GM21526 (cell line): ENCODE results near the gene GPC5.

Experiments used
- ATAC-seq: cut with Tn5 transposase; IDR thresholded peaks from one replicate; pipeline ENCODE4 v1.9.1; 2021; ENCODE audit warnings: moderate library complexity; ENCODE audit not compliant: unreplicated experiment, low FRiP score

GPC5 gene

DNA sequence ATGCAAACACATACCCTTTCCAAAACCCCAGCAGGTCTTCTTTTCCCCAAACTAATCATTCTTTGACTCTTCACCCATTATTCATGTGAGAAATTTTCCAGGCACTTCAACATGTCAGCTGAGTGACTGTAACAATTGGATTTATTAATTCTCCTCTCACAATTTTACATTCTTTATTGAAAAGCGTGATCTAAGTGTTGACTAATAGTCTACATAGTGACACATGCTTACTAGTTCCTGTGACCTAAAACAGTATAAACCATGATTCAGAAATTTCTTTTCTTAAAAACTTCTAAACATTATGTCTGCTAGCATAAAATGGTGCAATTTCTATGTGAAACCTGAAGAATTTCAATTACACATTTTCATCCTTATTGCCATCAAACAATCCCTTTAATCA, 532.3 kb downstream of the GPC5 start:
- ATAC-seq = no peak

DNA sequence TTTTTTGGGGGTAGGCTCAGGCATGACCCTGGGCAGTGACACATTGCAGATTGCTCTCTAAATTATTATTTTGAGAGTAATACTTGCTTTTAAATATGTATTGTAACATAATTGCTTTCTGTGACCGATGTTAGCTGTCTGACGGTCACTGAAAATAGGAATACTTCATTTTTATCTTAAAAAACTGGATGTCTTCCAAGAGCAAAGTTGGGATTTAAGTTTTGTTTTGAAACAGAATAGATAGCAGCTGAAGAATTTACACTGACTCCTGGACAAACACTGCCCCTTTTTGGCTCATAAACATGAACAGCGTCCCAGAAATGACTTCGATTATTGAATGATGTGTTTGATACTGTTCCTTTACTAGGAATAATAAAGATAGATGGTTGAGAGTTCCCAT, 535.9 kb downstream of the GPC5 start:
- no peak for ATAC-seq

DNA sequence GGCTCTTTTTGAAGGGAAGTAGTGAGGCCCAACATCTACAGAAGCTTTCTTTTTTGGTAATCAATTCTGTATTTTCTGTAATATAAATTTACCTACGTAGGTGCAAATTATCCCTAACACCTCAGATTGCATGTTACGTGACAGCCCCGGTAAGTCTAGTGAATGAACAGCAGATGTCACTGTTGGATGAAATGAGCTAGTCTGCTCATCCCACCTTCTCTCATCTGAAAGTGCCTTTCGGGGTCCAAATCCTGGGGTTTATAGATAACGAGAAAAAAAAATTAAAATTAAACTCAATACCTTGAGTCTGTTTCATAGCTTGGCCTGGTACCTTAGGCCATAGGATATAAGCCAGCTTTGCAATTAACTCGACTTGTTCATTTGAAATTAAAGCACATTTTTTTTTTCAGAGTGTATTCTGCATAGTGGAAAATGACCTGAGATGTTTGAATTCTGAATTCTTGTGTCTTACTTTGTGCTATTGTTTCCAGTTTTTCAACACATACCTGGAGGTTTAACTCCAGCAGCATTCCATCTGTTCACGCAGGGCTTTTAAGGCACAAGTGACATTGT, 548.2 kb downstream of the GPC5 start:
- ATAC-seq = no peak

DNA sequence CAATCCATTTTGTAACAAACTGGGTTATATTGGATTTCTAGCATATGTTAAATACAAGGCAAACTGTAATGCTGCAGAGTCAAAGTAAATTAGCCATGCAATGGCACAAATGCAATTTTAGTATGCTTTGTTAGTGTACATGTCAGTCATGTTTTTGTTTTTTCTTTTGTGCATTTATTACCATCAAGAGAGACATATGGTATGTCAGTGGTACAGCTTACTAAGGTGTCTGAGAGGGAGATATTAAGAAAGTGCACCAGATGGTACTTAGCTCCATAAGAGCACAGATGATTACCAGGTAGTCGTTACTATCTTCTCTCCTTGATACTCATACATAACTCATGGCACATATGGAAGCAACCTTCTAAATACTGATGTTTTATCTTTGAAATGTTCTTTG, 550.3 kb downstream of the GPC5 start:
- no peak for ATAC-seq

DNA sequence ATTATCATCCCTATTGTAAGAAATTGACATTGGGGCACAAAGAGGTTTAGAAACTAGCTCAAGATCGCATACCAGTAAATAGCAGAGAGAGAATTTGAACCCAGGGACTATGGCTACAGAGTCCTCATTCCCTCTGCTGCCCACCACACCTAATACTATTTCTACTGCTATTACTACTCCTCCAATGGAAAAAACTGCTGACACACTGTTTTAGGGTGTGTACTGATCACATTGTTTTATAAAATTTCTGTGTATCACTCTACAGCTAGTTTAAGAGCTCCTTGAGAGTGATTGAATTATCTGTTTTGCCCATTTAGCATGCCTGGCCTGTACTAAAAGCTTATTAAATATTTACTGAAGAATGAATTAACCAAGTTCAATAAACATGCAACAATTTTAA, 552.4 kb downstream of the GPC5 start:
- ATAC-seq = no peak

DNA sequence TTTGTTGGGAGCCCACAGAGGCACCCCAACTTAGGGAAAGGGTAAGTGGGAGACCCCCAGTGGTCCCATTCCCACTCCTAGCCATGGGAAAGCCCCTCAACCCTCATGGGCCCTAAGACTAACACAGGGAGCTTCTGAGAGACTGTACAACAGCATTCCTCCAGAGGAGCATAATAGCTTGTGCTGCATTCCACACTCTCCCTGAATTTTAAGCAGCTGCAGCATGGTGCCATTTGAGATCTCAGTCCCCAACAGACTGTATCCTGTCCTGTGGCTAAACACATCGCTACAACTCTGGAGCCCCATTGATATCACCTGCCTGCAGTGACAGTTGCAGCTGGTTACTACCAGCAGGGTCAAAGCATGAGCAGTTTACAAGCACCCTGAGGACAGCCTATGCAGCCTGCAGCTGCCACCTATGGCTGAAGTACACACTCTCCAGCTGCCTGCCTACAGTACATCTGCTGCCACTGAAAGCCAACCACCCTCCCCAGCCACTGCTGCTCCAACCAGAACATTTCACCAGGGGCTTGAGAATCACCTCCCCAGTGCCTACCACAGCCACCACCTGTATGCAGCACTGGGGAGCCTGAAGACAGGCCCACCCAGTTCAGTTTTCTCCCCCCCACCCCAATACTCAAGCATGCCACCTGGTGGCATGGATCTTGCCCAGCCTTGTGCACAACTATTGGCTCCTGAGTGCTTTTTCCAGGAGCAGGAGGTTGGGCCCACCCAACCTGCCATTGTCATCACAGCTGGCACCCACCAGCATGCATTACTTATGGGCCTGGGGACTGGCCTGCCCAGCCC, 557.3 kb downstream of the GPC5 start:
- ATAC-seq = no peak

DNA sequence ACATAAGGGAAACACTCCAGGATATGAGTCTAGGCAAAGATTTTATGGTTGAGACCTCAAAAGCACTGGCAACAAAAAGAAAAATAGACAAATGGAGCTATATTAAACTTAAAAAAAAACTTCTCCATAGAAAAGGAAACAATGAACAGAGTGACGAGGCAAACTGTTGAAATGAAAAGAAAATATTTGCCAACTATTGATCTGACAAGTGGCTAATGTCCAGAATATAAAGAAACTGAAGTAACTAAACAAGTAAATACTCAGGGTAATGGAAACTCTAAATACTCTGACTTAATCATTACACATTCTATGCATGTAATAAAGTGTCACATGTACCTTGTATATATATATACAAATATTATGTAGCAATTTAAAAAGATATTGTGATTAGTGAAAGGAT, 562.5 kb downstream of the GPC5 start:
- ATAC-seq = no peak

DNA sequence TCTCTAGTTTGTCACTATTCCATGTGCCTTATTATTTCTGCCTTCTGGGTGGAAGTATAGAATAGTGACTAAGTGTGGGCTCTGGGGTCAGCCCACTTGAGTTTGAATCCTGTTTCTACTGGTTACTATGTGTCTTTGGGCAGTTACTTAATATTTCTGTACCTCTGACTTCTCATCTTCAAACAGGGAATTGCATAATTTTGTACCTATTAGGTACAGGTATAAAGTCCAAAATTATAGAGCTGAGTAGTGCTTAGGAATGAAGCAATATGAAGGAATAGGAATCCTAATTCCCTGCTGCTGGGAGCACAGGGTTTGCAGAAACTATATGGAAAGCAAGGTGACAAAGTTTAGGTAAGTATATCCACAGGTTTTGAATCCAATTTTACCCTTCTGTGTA, 564.5 kb downstream of the GPC5 start:
- no peak for ATAC-seq

DNA sequence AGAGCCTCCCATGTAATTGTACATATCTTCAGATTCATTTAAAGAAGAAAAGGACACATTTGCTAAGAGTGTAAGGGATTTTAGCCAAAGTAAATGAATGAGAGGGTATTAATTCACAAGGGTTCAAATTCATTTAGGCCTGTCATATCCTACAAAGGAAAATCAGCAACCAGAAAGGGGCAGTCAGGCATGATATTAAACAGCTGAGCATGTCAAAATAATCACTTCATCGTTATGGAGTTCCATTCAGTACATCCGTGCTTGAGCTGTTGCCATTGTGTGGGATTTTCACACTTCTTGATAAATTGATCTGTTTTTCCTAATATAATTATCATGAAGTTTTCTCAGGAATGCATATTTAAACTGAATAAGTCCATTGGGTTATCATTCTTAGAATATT, 567.1 kb downstream of the GPC5 start:
- no peak for ATAC-seq

DNA sequence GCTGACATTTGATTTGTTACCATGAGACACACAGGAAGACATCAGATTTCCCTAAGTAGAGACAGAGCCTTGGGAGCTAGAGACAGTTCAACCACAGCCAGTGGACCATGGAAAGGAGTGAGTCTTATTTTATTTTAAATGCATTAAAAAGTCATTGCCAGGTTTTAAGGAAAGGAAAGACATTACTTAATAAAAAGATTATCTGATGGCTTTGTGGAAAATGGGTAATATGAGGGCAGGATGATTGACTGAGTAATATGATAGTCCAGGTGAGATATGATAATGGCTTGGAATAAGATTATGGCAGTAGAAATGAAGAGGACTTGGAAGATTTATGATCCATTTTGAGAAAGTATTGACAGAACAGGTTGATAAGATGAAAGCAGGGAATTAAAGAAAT, 580.1 kb downstream of the GPC5 start:
- ATAC-seq = no peak

DNA sequence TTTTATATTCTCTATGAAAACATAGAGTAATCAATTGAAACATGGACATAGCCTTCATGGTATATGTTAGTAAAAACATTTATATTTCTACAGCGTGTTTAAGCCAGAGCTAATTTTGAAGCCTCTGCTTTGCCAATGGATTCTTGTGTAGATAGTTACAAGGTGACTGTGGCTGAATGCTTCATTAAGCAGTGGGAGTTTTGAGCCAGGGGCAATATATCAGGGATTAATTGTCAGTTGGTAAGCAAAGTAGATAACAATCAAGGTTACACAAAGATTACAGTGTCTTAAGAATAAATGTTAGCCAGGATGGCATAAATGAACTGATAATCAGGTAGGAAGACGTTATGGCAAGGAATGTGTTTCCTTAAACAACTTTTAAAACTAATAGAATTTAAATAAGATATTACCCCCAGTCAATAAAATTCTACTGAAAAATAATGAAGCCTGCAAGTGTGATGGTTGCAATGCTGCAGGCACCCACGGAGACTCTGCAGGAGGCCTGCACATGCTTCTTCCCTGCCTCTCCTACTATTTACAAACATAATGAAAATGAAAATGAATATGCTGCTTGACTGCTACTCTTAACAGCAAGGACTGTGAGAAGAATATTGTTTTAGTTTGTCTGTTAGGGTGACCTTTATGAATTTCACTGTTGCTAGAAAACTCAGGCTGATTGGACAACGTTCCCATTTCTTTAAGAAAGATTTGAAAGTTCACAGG, 588.5 kb downstream of the GPC5 start:
- no peak for ATAC-seq

DNA sequence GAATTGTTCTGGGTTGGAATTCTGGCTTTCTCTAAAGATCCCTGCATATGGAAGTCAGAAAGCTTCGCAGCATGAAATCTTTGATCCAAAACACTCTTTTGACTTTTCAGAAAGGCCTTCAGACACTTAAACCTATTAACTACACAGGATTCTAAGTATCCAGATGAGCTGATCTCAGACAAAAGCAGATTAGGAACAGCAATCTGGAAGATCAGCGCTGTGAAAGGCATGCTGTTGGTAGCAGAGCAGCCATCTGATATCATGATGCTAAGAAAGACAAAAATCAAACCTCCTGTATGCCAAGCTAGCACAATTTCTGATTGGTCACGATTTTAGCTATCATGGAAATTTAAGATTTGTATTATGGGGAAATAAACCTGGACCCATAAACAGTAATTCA, 589.9 kb downstream of the GPC5 start:
- ATAC-seq = no peak

DNA sequence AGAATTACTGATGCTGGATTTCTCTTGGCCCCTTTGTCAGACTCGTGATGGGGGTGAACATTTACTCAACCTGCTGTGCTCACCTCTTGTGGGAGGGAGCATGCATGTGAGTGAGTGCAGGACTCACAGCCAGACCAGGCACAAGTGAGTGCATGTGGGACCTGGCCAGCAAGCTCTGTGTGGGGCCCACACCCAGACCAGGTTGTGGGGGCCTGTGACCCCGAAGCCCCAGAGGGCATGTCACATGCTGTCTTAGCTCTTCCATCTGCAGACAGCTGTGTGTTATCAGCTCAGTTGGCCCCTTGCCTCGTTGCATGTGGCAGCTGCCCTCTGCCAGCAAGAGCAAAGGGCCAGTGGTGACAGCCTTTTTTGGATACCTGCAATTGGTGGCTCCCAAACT, 614.4 kb downstream of the GPC5 start:
- no peak for ATAC-seq

DNA sequence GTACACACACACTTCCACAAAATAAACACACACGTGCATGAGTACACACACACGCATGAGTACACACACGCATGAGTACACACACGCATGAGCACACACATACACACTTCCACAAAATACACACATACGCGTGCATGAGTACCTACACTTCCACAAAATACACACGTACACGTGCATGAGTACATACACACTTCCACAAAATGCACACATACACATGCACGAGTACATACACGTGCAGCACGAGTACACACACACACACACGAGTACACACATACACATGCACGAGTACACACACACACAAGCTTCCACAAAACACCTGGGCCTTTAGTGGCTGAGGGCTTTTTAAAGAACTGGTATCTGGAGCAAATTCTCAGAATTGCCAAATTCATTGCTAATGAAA, 619.3 kb downstream of the GPC5 start:
- ATAC-seq = no peak

DNA sequence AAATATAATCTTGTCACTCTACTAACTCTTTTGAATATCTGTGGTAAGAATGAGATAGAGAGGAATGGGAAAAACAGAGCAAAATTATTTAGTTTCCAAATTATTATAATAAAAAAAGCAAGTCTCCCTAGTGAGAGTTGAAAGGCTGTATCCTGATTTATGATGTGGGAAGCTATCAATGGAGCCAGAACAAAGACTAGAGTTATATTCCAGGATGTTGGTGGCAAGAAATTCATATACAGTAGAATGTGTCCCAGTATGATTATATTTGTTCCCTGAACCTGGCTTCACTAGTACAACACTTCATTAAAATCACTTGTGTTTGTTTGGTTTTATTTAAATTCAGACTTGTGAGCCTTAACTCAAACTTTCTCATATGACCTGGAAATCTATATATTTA, 630.3 kb downstream of the GPC5 start:
- no peak for ATAC-seq

DNA sequence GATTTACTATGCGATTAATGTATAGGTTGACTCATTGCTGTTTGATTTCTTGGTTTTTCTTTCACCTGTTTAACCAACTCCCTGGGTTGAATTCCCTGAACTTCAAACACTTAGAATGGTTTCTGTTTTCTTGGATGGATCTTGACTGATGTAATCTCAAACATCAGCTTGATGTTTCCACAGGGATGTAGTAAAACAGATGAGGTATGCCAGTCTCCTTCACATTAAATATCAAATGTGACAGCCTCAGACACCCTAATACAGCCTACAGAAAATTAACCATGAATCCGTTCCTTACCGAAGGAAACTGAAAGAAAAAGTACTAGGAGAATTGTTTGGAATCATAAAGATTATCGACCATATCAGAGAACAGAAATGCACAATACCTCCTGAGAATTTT, 631.2 kb downstream of the GPC5 start:
- no peak for ATAC-seq

DNA sequence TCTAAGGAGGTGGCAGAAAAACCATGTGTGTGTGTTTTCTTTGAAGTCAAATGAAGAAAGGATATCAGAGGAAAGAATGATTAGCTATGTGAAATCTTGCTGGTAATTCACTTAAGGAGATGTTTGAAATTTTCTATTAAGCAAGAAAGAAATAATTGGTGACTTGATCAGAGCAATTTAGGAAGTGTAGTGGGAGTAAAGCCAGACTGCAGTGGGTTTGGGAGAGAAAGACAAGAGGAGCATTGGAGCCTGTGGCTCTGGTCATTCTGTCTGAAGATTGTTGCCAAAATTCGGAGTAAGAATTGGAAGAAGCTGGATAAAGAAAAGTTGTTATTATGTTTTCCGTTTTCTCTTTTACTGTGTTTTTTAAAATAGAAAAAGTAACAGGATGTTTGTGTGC, 640.5 kb downstream of the GPC5 start:
- no peak for ATAC-seq

DNA sequence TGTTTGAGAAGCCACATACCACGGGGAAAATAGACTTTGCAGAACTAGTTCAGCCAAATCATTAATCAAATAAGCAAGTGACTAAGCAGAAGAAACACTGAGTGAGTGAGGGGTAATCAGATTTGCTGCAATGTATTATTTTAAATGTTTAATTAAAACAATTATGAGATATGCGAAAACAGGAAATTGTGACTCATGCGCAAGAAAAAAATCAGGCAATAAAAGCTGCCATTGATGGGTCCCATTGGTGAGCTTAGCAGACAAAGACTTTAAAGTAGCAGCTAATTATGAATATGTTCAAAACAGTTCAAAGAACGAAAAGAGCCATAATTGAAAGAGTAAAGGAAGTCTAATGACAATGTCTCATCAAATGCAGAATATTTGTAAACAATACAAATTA, 644.1 kb downstream of the GPC5 start:
- no peak for ATAC-seq

DNA sequence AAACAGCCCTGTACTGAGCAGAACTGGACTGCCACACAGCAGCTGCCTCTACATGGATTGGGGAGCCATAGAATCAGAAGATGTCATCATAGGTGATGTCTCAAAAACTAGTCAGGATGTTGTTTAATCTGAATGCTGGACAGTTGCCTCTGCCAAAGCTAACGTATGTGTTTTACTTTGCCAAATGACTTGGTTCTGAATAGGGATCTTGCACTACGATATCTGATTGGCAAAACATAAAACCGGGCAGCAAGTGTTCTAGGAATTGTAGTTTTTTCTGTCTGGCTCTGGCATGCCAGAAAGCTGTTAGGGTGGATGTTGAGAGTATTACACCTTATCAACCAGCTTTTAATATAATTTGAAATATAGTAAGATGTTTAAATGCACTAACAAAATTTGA, 645.9 kb downstream of the GPC5 start:
- ATAC-seq = no peak

DNA sequence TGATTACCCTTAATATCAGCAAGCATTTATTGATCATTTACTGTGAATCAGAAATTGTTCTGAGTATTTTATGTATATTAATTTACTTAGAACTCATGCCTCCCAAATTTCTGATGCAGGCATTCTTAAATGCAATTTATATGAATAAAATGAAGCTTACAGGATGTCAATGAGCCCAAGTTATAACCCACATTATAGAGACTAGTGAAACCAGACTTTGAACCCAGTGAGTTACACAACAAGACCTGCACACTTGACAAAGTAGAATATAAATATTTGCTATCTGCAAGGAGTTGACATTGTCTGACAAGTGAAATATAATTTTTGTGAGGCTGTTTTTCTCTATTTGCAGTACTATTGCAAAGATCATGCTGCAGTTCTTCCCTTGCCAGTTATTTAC, 656.0 kb downstream of the GPC5 start:
- no peak for ATAC-seq

DNA sequence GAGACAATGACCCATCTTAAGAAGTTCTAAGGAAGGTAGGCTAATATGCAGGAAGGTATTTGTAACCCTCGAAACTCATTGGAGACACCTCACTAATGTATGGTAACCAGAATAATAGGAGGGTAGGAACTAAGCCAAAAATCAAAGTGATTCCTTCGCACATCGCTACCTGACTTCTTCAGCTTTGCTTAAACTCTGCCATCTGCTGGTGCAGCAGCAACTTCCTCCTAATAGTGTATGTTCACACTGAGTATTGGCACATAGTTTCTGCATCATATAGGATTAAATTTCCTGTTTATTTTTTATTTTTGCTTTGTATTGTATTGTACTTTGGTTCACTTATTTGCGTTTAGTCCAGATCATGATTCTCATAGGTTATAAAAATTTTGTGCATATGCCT, 676.2 kb downstream of the GPC5 start:
- no peak for ATAC-seq

DNA sequence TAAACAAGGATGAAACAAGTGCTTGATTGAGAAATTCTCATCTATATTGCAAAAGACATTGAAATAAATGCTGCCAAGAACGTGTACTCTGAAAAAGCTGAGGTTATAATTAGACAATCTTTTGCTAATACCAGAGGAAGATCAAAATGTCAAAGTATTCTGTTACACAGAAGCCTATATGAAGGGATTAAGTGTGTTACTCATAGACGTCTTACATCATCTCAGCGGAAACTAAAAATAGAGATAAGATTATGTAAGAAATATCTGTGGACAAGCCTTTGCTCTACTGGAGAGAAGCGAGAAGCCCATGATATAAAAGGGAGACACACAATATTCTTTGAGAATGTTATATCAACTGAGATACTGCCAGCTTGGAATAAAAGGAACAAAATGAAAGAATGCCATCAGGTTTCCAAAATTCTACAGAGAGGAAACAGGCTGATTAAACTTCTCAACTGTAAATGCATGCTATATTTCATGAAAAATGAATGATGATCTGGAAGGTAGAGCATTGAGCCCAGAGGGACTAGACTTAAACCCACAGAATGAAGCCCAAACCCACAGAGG, 699.0 kb downstream of the GPC5 start:
- no peak for ATAC-seq
